ENCODE measurements around the gene ADCYAP1.

GRCh38 chr18:923144-923866, 18.6 kb downstream of the ADCYAP1 start:
- no peak for TF ChIP-seq CTCF (IDR thresholded peaks at IDR 0.05 in 8 of 11, conservative IDR thresholded peaks at IDR 0.05 in 3 of 11)
- no peak for TF ChIP-seq POLR2A (IDR thresholded peaks at IDR 0.05)
- TF ChIP-seq POLR2AphosphoS5 (IDR thresholded peaks at IDR 0.05) = no peak

All from spleen (tissue), 7 donors.